HEK293T (cell line): ENCODE data around the gene PHETA2.
"Not testable (repeated sequence)": the region's sequence is repeated elsewhere in the genome, so short reads cannot be mapped to it uniquely, and the experiment has no call there.

ENCODE experiments used
- CTCF ChIA-PET: fragments of 350-600 bp; formaldehyde crosslinking; extraction: SDS; loops from one replicate; lab custom pipeline; 2021; ENCODE audit warnings: antibody characterized with exemption, inconsistent platforms; lab: Yijun Ruan, JAX
- POLR2A ChIA-PET: fragments of 350-600 bp; formaldehyde crosslinking; extraction: SDS; loops from one replicate; lab custom pipeline; 2020; ENCODE audit warnings: antibody characterized with exemption, inconsistent platforms; lab: Yijun Ruan, JAX
- DNase-seq: peaks from one replicate; pipeline ENCODE4 v3.0.0; 2012; ENCODE audit warnings: mixed read lengths; ENCODE audit errors: extremely low spot score
- ARNT ChIP-seq: fragments of 450-650 bp; IDR thresholded peaks from 2 replicates; pipeline ENCODE4 v1.6.1; 2017; ENCODE audit warnings: mild to moderate bottlenecking
- BHLHE40 ChIP-seq: fragments of 450-650 bp; IDR thresholded peaks from 2 replicates; pipeline ENCODE4 v1.6.1; 2016; ENCODE audit warnings: mild to moderate bottlenecking, moderate library complexity, borderline replicate concordance
- CTBP1 ChIP-seq: fragments of 450-650 bp; IDR thresholded peaks from 2 replicates; pipeline ENCODE4 v1.6.1; 2016; ENCODE audit warnings: borderline replicate concordance
- ELF4 ChIP-seq: fragments of 450-650 bp; IDR thresholded peaks from 2 replicates; pipeline ENCODE4 v1.6.1; 2017; ENCODE audit warnings: antibody characterized with exemption
- FOXA1 ChIP-seq: fragments of 450-650 bp; IDR thresholded peaks from 2 replicates; pipeline ENCODE4 v1.6.1; 2016; ENCODE audit warnings: mild to moderate bottlenecking
- FOXK2 ChIP-seq: fragments of 450-650 bp; IDR thresholded peaks from 2 replicates; pipeline ENCODE4 v1.6.1; 2016; ENCODE audit warnings: mild to moderate bottlenecking
- FOXM1 ChIP-seq: fragments of 450-650 bp; IDR thresholded peaks from 2 replicates; pipeline ENCODE4 v1.6.1; 2017; ENCODE audit warnings: mild to moderate bottlenecking, borderline replicate concordance
- HDGF ChIP-seq: fragments of 450-650 bp; IDR thresholded peaks from 2 replicates; pipeline ENCODE4 v1.6.1; 2017; ENCODE audit warnings: antibody characterized with exemption, borderline replicate concordance
- L3MBTL2 ChIP-seq: fragments of 450-650 bp; conservative IDR thresholded peaks from 2 replicates; pipeline ENCODE4 v1.6.1; 2016; ENCODE audit warnings: mild to moderate bottlenecking
- LEF1 ChIP-seq: fragments of 450-650 bp; IDR thresholded peaks from 2 replicates; pipeline ENCODE4 v1.6.1; 2017; ENCODE audit warnings: mild to moderate bottlenecking, borderline replicate concordance
- NFRKB ChIP-seq: fragments of 450-650 bp; IDR thresholded peaks from 2 replicates; pipeline ENCODE4 v1.6.1; 2016; ENCODE audit warnings: mild to moderate bottlenecking, moderate library complexity
- SP1 ChIP-seq: fragments of 450-650 bp; IDR thresholded peaks from 2 replicates; pipeline ENCODE4 v1.6.1; 2017
- SUZ12 ChIP-seq: fragments of 450-650 bp; IDR thresholded peaks from 2 replicates; pipeline ENCODE4 v1.6.1; 2016; ENCODE audit warnings: mild to moderate bottlenecking
- TARDBP ChIP-seq: fragments of 450-650 bp; IDR thresholded peaks from 2 replicates; pipeline ENCODE4 v1.6.1; 2016
- ZNF384 ChIP-seq: fragments of 450-650 bp; IDR thresholded peaks from 2 replicates; pipeline ENCODE4 v1.6.1; 2016
- TF ChIP-seq, protein P1 (sequence below): fragments of 450-650 bp; IDR thresholded peaks from 2 replicates; pipeline ENCODE4 v1.6.1; 2016

Gene PHETA2

DNA sequence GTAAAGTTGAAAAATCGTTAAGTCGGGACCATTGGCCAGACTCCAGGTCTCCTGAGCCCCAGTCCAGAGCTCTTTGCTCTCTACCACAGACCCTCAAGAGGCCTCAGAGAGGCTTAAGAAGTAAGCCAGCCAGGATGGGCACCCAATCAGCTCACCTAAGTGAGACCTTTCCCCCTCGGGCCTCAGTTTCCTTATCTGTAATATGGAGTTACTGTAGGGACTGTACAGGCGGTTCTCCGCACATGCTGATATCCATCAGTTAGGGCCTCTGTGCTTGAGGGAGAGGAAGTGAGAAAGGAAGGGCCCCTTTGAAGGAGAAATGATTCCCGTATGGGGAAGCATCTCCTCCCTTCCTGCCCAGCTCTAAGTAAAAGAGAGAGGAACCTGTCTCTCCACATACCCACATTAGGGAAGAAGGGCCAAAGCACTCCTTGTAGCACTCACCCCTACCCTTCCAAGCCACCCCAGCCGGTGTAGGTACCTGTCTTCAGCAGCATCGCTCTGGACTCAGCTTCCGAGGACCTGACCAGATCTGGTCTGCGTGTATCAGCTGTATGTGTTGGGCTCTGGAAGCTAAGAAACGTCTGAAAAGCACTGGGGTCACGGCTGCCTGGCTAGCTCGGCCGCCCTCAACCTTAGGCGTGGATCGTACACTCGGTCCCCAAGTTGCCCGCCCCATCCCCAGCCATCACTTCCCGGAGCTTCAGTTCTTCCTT, 4.1 kb upstream of the PHETA2 start:
- TF ChIP-seq ARNT (no peak), FOXA1 (no peak), HDGF (no peak), SUZ12 (no peak), CTBP1 (no peak), ZNF384 (no peak), SP1 (no peak), ELF4 (no peak), NFRKB (no peak), L3MBTL2 (no peak; the same call in 1 of the 2 replicates), TARDBP (no peak), LEF1 (no peak)
- TF ChIP-seq, protein P1, sequence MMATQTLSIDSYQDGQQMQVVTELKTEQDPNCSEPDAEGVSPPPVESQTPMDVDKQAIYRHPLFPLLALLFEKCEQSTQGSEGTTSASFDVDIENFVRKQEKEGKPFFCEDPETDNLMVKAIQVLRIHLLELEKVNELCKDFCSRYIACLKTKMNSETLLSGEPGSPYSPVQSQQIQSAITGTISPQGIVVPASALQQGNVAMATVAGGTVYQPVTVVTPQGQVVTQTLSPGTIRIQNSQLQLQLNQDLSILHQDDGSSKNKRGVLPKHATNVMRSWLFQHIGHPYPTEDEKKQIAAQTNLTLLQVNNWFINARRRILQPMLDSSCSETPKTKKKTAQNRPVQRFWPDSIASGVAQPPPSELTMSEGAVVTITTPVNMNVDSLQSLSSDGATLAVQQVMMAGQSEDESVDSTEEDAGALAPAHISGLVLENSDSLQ, result no peak
- CTCF ChIA-PET, result interaction anchor here (1.0 kb wide), 1 partner anchor 21 kb away, joined by 3 read pairs; the partner anchor contains the start of gene NDUFA6
- POLR2A ChIA-PET, result interaction anchor here (0.7 to 3.5 kb wide), 9 partner anchors 9 to 123 kb away, joined by 3 to 53 read pairs (median 5); partner anchors contain the start of genes CENPM, NDUFA6 and SMDT1
- DNase-seq, result peak; percentile 16

DNA sequence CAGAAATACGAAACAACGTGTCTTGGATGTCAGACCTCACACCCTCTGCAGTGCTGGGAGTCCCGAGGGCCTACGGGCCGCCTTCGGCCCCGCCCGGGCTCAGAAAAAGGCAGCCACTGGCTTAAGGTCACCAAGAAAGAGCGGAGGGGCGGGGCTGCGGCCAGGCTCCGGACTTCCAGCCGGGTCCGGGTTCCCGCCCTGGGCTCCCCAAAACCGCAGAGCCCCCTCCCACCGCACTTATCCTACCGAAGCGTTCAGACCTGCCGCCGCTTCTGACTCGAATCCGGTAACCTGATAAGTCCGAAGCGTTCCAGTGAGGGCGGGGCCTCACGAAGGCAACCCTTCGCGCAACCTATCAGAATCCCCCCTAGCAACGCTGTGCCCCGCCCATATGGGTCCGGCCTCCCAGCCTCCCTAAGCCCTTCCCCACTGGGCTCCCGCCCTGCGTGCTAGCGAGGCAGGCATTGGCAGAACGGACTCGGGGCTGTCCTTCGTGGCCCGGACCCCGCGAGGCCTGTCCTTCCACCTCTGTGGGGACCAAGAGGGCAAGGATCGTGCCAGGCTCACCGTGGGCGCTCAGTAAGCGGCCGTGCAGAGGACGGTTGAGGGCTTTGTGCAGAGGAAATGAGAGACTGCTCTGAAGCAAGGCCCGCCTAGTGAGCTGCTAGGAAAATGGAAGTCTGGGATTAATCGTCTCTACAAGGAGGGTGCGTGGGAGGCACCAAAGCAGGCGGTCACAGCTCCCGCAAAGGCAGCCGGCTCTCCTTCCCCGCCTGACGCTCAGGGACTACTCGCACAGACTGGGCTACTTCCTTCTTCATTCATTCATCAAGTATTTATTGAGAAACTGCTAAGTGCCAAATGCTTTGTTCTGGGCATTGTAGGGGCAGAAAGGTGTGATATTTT, 3.3 kb upstream of the PHETA2 start, which contains the start of gene NAGA:
Gene NAGA, minus strand, starts transcription at position 296 of the 906 bp plus-strand sequence. CDS start 515 bp downstream, outside the sequence.
- POLR2A ChIA-PET, result interaction anchor here (0.6 to 3.5 kb wide), 13 partner anchors 8 to 124 kb away, joined by 3 to 53 read pairs (median 4); partner anchors contain the start of genes CENPM, NDUFA6 and SMDT1
- TF ChIP-seq FOXM1 (no peak), HDGF (peak; percentile 88), ARNT (no peak), ELF4 (no peak), BHLHE40 (no peak), FOXA1 (no peak), ZNF384 (no peak), L3MBTL2 (peak; percentile 99), CTBP1 (no peak), TARDBP (no peak), FOXK2 (no peak), LEF1 (no peak), SUZ12 (no peak), NFRKB (no peak), SP1 (no peak)
- TF ChIP-seq, protein P1, result no peak
- DNase-seq, result peak; percentile 93
- CTCF ChIA-PET, result no interaction called here

DNA sequence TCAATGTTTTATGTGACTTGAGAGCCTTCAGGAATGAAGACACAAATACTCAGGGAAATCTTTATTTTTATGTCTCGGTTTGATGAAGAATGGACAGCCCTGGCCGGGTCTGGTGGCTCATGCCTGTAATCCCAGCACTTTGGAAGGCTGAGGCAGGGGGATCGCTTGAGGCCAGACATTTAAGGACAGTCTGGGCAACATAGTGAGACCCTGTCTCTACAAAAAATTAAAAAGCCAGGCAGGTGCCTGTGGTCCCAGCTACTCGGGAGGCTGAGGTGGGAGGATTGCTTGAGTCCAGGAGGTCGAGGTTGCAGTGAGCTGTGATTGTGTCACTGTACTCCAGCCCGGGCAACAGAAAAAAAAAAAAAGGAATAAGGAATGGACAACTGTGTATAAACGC, 2.5 kb upstream of the PHETA2 start:
- POLR2A ChIA-PET, result interaction anchor here (0.6 to 3.5 kb wide), 8 partner anchors 8 to 125 kb away, joined by 3 to 53 read pairs (median 4); partner anchors contain the start of genes CENPM, NDUFA6 and SMDT1
- CTCF ChIA-PET, result interaction anchor here (0.6 kb wide), 1 partner anchor 65 kb away, joined by 3 read pairs; no protein-coding TSS in a partner anchor
- DNase-seq, result not testable (repeated sequence)

DNA sequence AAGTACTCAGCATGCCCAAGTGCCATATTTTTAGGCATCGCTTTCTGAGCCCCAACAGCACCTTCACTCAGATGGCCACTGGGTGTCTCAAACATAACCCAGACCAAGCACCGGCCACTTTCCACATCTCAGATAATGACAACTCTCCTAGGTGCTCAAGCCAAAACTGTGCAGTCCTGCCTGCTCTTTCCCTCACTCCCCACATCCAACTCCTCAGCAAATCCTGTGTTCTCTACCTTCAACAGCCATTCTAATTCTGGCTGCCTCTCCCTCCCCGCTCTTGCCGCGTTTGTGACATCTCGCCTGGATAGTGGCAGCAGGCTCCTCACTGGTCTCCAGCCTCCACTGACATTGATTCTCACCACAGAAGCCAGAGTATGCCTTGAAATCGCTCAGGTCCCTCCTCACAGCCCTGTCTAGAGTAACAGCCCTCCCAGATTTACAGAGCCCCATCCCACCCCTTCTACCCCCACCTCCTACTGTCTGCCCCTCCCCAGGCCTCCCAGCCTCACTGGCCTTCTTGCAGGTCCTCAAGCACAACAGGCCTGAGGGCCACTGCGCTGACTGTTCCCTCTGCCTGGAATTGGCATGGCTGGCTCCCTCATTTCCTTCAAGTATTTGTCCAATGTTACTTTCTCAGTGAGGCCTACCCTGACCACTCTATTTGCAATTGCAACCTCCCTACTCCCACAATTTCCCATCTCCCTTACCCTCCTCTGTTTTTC, 1.3 kb upstream of the PHETA2 start:
- DNase-seq, result no peak

DNA sequence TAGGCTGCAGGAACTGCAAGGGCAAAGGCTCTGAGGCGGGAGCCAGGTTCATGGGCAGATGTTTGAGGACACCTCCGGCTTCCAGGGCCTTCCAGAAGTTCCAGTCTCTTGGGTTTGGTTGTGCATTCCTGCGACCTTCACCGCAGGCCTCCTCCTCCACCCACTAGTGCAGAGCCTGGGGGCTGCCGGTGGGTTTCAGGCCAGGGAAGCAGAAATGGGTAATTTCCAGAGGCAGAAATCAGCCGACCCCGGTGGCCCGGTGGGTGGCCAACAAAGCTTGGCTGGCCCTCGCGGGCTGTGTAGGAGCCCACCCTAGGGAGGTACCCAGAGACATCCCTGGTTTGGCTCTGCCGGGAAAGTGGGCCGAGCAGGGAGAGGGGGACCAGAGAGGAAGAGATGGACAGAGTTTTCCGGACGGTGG, 417 bp upstream of the PHETA2 start:
- CTCF ChIA-PET, result no interaction called here
- no peak for DNase-seq
- TF ChIP-seq HDGF, result no peak
- TF ChIP-seq L3MBTL2, result no peak
- no peak for TF ChIP-seq FOXA1
- TF ChIP-seq, protein P1, result no peak
- TF ChIP-seq LEF1, result no peak
- no peak for TF ChIP-seq ARNT
- no peak for TF ChIP-seq ELF4
- TF ChIP-seq NFRKB, result no peak
- TF ChIP-seq BHLHE40, result no peak
- TF ChIP-seq TARDBP, result no peak
- no peak for TF ChIP-seq SUZ12
- TF ChIP-seq CTBP1, result no peak
- no peak for TF ChIP-seq FOXK2
- no peak for TF ChIP-seq ZNF384
- no peak for TF ChIP-seq FOXM1
- no peak for TF ChIP-seq SP1

More for the DNA sequence above, 1.3 kb upstream of the PHETA2 start:
- ChIA-PET CTCF (no interaction called here), POLR2A (no interaction called here)
- TF ChIP-seq ELF4, result no peak
- TF ChIP-seq LEF1, result no peak
- TF ChIP-seq, protein P1, result no peak
- TF ChIP-seq SP1, result no peak
- TF ChIP-seq NFRKB, result no peak
- no peak for TF ChIP-seq FOXA1

More for the DNA sequence above, 417 bp upstream of the PHETA2 start:
- POLR2A ChIA-PET, result no interaction called here
